SU-DHL-6 (cell line): ENCODE data around the gene SERPIND1.

Experiments used
- H2AFZ ChIP-seq: fragments of 200-600 bp; sonication (generic); 2 replicates; pipeline ENCODE4 v1.6.1; 2014; ENCODE audit warnings: low read depth, mild to moderate bottlenecking, moderate library complexity, mixed read lengths, antibody characterized with exemption, low read length; ENCODE audit not compliant: severe bottlenecking
- H3F3A ChIP-seq: fragments of 200-600 bp; shearing (Covaris generic); 2 replicates; pipeline ENCODE4 v1.6.0; 2016; ENCODE audit warnings: antibody characterized with exemption, mild to moderate bottlenecking; ENCODE audit not compliant: insufficient read depth
- H3K27ac ChIP-seq: fragments of 200-600 bp; sonication (generic); 2 replicates; pipeline ENCODE4 v1.5.1; 2016; ENCODE audit warnings: low read depth, mild to moderate bottlenecking, low read length, moderate library complexity, mixed read lengths
- H3K27me3 ChIP-seq: fragments of 200-600 bp; sonication (generic), shearing (Covaris generic); 2 replicates; pipeline ENCODE4 v1.6.0; 2014; ENCODE audit warnings: mild to moderate bottlenecking, low read length
- H3K36me3 ChIP-seq: fragments of 200-600 bp; sonication (generic); 2 replicates; pipeline ENCODE4 v1.6.1; 2014; ENCODE audit warnings: mild to moderate bottlenecking, low read length, mixed read lengths
- H3K4me2 ChIP-seq: fragments of 300-600, 200-600 bp; shearing (Covaris generic), sonication (generic); 2 replicates; pipeline ENCODE4 v1.6.0; 2014; ENCODE audit warnings: low read length, low read depth, mild to moderate bottlenecking; ENCODE audit not compliant: poor library complexity, severe bottlenecking
- H3K4me3 ChIP-seq: fragments of 200-600 bp; sonication (generic); 2 replicates; pipeline ENCODE4 v1.5.1; 2014; ENCODE audit warnings: antibody characterized with exemption, low read length, mild to moderate bottlenecking, mixed read lengths; ENCODE audit not compliant: insufficient read depth, poor library complexity, severe bottlenecking
- H3K79me2 ChIP-seq: fragments of 200-600 bp; sonication (generic); 2 replicates; pipeline ENCODE4 v1.6.1; 2014; ENCODE audit warnings: mild to moderate bottlenecking, low read length, moderate library complexity; ENCODE audit not compliant: insufficient read depth
- H3K9ac ChIP-seq: fragments of 200-600 bp; sonication (generic); 2 replicates; pipeline ENCODE4 v1.7.0; 2014; ENCODE audit warnings: mild to moderate bottlenecking, low read length
- H3K9me2 ChIP-seq: fragments of 200-600 bp; sonication (generic); replicated peaks from 2 replicates; pipeline ENCODE4 v1.6.1; 2014; ENCODE audit warnings: low read length; ENCODE audit not compliant: insufficient read depth
- H3K9me3 ChIP-seq: fragments of 200-600 bp; sonication (generic); 2 replicates; pipeline ENCODE4 v1.6.1; 2014; ENCODE audit warnings: low read length, mixed read lengths; ENCODE audit not compliant: insufficient read depth
- H4K20me1 ChIP-seq: fragments of 200-600 bp; sonication (generic); 2 replicates; pipeline ENCODE4 v1.6.1; 2014; ENCODE audit warnings: low read depth, mild to moderate bottlenecking, antibody characterized with exemption, low read length, moderate library complexity, mixed read lengths
- EZH2phosphoT487 ChIP-seq: fragments of 200-600 bp; sonication (generic), shearing (Covaris generic); conservative IDR thresholded peaks from 2 replicates; pipeline ENCODE4 v1.6.1; 2018; ENCODE audit warnings: mild to moderate bottlenecking, antibody characterized with exemption, low read length, moderate library complexity, mixed read lengths
- TF ChIP-seq, protein P1 (sequence below): fragments of 200-600 bp; sonication (generic); IDR thresholded peaks from one replicate; pipeline ENCODE4 v1.5.1; 2017; ENCODE audit warnings: antibody characterized with exemption, mild to moderate bottlenecking, low read length, moderate library complexity; ENCODE audit not compliant: insufficient read depth, poor library complexity, severe bottlenecking

Gene SERPIND1

DNA sequence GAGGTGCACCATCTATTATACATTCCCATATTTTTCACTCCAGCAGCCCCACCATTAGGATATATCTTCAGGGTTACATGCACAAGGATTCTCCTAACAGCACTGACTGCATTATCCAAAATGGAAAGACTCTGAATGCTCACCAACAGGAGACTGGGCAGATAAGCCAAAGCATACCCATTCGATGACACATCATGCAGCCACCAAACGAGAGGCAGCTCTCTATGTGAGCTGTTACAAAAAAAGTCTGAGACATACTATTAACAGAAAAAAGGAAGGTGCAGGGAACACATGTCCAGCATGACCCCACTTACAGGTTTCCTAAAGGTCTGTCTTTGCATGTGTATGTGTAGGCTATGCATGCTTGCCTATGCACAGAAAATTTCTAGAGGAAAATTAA is 12.4 kb upstream of the SERPIND1 start:
- TF ChIP-seq, protein P1, sequence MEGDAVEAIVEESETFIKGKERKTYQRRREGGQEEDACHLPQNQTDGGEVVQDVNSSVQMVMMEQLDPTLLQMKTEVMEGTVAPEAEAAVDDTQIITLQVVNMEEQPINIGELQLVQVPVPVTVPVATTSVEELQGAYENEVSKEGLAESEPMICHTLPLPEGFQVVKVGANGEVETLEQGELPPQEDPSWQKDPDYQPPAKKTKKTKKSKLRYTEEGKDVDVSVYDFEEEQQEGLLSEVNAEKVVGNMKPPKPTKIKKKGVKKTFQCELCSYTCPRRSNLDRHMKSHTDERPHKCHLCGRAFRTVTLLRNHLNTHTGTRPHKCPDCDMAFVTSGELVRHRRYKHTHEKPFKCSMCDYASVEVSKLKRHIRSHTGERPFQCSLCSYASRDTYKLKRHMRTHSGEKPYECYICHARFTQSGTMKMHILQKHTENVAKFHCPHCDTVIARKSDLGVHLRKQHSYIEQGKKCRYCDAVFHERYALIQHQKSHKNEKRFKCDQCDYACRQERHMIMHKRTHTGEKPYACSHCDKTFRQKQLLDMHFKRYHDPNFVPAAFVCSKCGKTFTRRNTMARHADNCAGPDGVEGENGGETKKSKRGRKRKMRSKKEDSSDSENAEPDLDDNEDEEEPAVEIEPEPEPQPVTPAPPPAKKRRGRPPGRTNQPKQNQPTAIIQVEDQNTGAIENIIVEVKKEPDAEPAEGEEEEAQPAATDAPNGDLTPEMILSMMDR = no peak
- no peak for TF ChIP-seq EZH2phosphoT487
- Histone ChIP-seq H3K4me2 (no peak overlapping the region), H3K4me3 (no peak overlapping the region), H3K9me2 (no peaks in the 10 kb centered on the region), H3K9me3 (no peaks in the 10 kb centered on the region), H2AFZ (no peak overlapping the region), H3K36me3 (no peaks in the 10 kb centered on the region), H3K27ac (no peak overlapping the region), H3K79me2 (no peaks in the 10 kb centered on the region), H3F3A (no peaks in the 10 kb centered on the region), H3K27me3 (no peaks in the 10 kb centered on the region), H3K9ac (no peak overlapping the region), H4K20me1 (no peaks in the 10 kb centered on the region)

GRCh38 chr22:20762233-20762796 is 11.6 kb upstream of the SERPIND1 start:
- no peaks in the 10 kb centered on the region for H3F3A ChIP-seq
- no peaks in the 10 kb centered on the region for H3K27me3 ChIP-seq
- H3K9me2 ChIP-seq = no peaks in the 10 kb centered on the region
- no peak for TF ChIP-seq EZH2phosphoT487
- TF ChIP-seq, protein P1 = no peak
- no peaks in the 10 kb centered on the region for H3K36me3 ChIP-seq
- no peak overlapping the region for H3K9ac ChIP-seq
- H3K4me2 ChIP-seq = no peak overlapping the region
- H3K27ac ChIP-seq = no peak overlapping the region
- no peaks in the 10 kb centered on the region for H3K79me2 ChIP-seq
- H3K4me3 ChIP-seq = no peak overlapping the region
- no peak overlapping the region for H2AFZ ChIP-seq
- H3K9me3 ChIP-seq = no peaks in the 10 kb centered on the region
- H4K20me1 ChIP-seq = no peaks in the 10 kb centered on the region

- Histone ChIP-seq H4K20me1 (no peaks in the 10 kb centered on the region), H2AFZ (no peak overlapping the region), H3K9ac (no peak overlapping the region), H3K27me3 (no peaks in the 10 kb centered on the region), H3K9me3 (no peaks in the 10 kb centered on the region), H3K4me3 (no peak overlapping the region), H3K79me2 (no peaks in the 10 kb centered on the region), H3K36me3 (no peaks in the 10 kb centered on the region), H3K4me2 (no peak overlapping the region), H3K27ac (no peak overlapping the region), H3F3A (no peaks in the 10 kb centered on the region), H3K9me2 (no peaks in the 10 kb centered on the region)
- TF ChIP-seq EZH2phosphoT487 = no peak
- TF ChIP-seq, protein P1 = no peak
Observed at GRCh38 chr22:20763630-20764470, 10.1 kb upstream of the SERPIND1 start.
